OCI-LY1 (cell line): ENCODE results near the gene PACC1.

Experiments
- H2AFZ ChIP-seq: fragments of 200-600 bp; sonication (generic), shearing (Covaris generic); 2 replicates; pipeline ENCODE4 v1.6.0; 2014; ENCODE audit warnings: antibody characterized with exemption, mild to moderate bottlenecking, low read length
- H3F3A ChIP-seq: fragments of 200-600 bp; sonication (generic), shearing (Covaris generic); 2 replicates; pipeline ENCODE4 v1.6.0; 2014; ENCODE audit warnings: mild to moderate bottlenecking, antibody characterized with exemption, low read length, moderate library complexity; ENCODE audit not compliant: insufficient read depth
- H3K27ac ChIP-seq: fragments of 200-600 bp; sonication (generic); 2 replicates; pipeline ENCODE4 v1.5.1; 2014; ENCODE audit warnings: low read length, mixed run types, mild to moderate bottlenecking, low read depth; ENCODE audit not compliant: poor library complexity, severe bottlenecking
- H3K27me3 ChIP-seq: fragments of 200-600 bp; sonication (generic); 2 replicates; pipeline ENCODE4 v1.6.0; 2014; ENCODE audit warnings: antibody characterized with exemption, mild to moderate bottlenecking, low read length, moderate library complexity; ENCODE audit not compliant: insufficient read depth
- H3K36me3 ChIP-seq: fragments of 200-600 bp; sonication (generic); 2 replicates; pipeline ENCODE4 v1.6.1; 2014; ENCODE audit warnings: mild to moderate bottlenecking, antibody characterized with exemption, low read length, moderate library complexity, mixed read lengths; ENCODE audit not compliant: insufficient read depth
- H3K4me1 ChIP-seq: fragments of 200-600 bp; sonication (generic); 2 replicates; pipeline ENCODE4 v1.5.1; 2014; ENCODE audit warnings: mild to moderate bottlenecking, low read length, moderate library complexity; ENCODE audit not compliant: insufficient read depth, severe bottlenecking
- H3K4me2 ChIP-seq: fragments of 200-600 bp; sonication (generic), shearing (Covaris generic); 2 replicates; pipeline ENCODE4 v1.6.1; 2014; ENCODE audit warnings: low read length
- H3K4me3 ChIP-seq: fragments of 200-600 bp; sonication (generic); 2 replicates; pipeline ENCODE4 v1.5.1; 2014; ENCODE audit warnings: low read length, low read depth, mild to moderate bottlenecking, mixed read lengths; ENCODE audit not compliant: poor library complexity, severe bottlenecking
- H3K79me2 ChIP-seq: fragments of 200-600 bp; shearing (Covaris generic); 2 replicates; pipeline ENCODE4 v1.6.1; 2016; ENCODE audit warnings: mixed run types, low read length, mixed read lengths; ENCODE audit not compliant: insufficient read depth
- H3K9ac ChIP-seq: fragments of 200-600 bp; sonication (generic), shearing (Covaris generic); 2 replicates; pipeline ENCODE4 v1.6.1; 2014; ENCODE audit warnings: mild to moderate bottlenecking, low read length, mixed read lengths
- H3K9me2 ChIP-seq: fragments of 200-600 bp; sonication (generic), shearing (Covaris generic); 2 replicates; pipeline ENCODE4 v1.6.1; 2014; ENCODE audit warnings: low read depth, mild to moderate bottlenecking, low read length, mixed read lengths
- H3K9me3 ChIP-seq: fragments of 200-600 bp; shearing (Covaris generic); 2 replicates; pipeline ENCODE4 v1.6.1; 2014; ENCODE audit warnings: low read length, mixed read lengths
- H4K20me1 ChIP-seq: fragments of 200-600 bp; sonication (generic), shearing (Covaris generic); 2 replicates; pipeline ENCODE4 v1.6.0; 2016; ENCODE audit warnings: mild to moderate bottlenecking, low read length; ENCODE audit not compliant: insufficient read depth
- CTCF ChIP-seq: fragments of 200-600 bp; sonication (generic), shearing (Covaris generic); IDR thresholded peaks from 2 replicates; pipeline ENCODE4 v1.5.1; 2017; ENCODE audit warnings: mild to moderate bottlenecking, antibody characterized with exemption, low read length, moderate library complexity, mixed read lengths
- EZH2 ChIP-seq: fragments of 200-600 bp; sonication (generic), shearing (Covaris generic); IDR thresholded peaks from 2 replicates; pipeline ENCODE4 v1.8.0; 2017; ENCODE audit warnings: borderline replicate concordance, mixed run types, mild to moderate bottlenecking, antibody characterized with exemption, low read length, moderate library complexity, mixed read lengths

Gene PACC1

DNA sequence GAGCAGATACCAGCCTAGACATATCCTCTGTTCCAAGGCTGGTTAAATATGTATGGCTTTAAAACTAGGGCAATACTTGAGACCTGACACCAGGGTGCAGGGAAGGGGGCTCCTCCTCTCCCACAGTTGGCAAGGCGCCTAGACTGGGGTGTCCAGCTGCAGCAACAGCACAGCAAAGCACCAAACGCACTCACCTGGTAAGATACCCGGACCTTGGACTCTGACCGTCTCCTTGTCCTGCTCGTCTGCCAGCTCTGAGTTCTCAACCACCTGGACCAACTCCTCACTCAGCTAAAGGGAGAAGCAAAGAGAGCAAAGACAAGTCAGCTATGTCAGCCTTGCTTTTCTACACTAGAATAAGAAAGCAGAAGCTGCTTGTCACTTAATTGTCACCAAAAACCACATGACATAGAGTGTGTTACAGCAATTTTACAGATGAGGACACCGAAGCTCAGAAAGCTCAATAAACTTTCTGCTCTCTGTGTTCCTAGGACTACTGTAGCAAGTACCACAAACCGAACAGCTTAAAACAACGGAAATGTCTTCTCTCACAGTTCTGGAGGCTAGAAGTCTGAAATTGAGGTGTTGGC is 4.4 kb downstream of the PACC1 start:
- H3K27ac ChIP-seq = no peak overlapping the region
- no peak overlapping the region for H3K4me3 ChIP-seq
- no peaks in the 10 kb centered on the region for H3F3A ChIP-seq
- no peak overlapping the region for H3K9ac ChIP-seq
- peaks cover 55% of the 10 kb centered on the region for H3K36me3 ChIP-seq
- H3K4me2 ChIP-seq = no peak overlapping the region
- H3K4me1 ChIP-seq = peaks cover 27% of the 10 kb centered on the region
- TF ChIP-seq CTCF = no peak
- no peak for TF ChIP-seq EZH2
- H3K9me3 ChIP-seq = no peaks in the 10 kb centered on the region
- no peaks in the 10 kb centered on the region for H3K27me3 ChIP-seq
- H4K20me1 ChIP-seq = no peaks in the 10 kb centered on the region
- H2AFZ ChIP-seq = no peak overlapping the region
- H3K9me2 ChIP-seq = no peaks in the 10 kb centered on the region
- no peaks in the 10 kb centered on the region for H3K79me2 ChIP-seq

GRCh38 chr1:212402666-212403321 is 11.9 kb downstream of the PACC1 start:
- Histone ChIP-seq H3K36me3 (peaks cover 58% of the 10 kb centered on the region), H3F3A (no peaks in the 10 kb centered on the region), H3K4me2 (no peak overlapping the region), H3K27ac (no peak overlapping the region), H3K4me1 (no peaks in the 10 kb centered on the region), H3K27me3 (no peaks in the 10 kb centered on the region), H3K9ac (no peak overlapping the region), H4K20me1 (no peaks in the 10 kb centered on the region), H3K9me2 (no peaks in the 10 kb centered on the region), H3K4me3 (no peak overlapping the region), H3K9me3 (peaks cover 2% of the 10 kb centered on the region; the same call in 1 of the 2 replicates), H2AFZ (no peak overlapping the region), H3K79me2 (no peaks in the 10 kb centered on the region)
- no peak for TF ChIP-seq EZH2
- TF ChIP-seq CTCF = no peak

DNA sequence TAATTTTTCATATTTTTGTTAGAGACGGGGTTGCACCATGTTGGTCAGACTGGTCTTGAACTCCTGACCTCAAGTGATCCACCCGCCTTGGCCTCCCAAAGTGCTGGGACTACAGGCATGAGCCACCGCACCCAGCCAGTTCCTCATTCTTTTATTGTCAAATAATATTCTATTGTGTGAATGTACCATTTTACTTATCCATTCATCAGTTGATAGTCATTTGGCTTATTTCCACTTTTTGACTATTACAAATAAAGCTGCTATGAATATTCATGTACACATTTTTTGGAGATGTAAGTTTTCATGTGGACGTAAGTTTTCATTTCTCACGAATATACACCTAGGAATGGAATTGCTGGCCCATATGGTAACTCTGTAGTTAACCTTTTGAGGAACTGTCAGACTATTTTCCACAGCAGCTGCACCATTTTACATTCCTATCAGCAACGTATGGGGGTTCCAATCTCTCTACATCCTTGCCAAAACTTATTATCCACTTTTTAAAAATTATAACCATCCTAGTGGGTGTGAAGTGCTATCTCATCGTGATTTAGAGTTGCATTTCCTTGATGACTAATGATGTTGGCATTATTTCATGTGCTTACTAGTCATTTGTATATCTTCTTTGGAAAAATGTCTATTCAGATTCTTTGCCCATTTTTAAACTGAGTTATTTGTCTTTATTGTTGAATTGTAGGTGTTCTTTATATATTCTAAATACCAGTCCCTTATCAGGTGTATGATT is 12.7 kb downstream of the PACC1 start:
- H3K9me3 ChIP-seq = peaks cover 9% of the 10 kb centered on the region
- H3K4me1 ChIP-seq = no peaks in the 10 kb centered on the region
- no peak overlapping the region for H2AFZ ChIP-seq
- H3K4me3 ChIP-seq = no peak overlapping the region
- no peak overlapping the region for H3K27ac ChIP-seq
- no peak overlapping the region for H3K9ac ChIP-seq
- no peaks in the 10 kb centered on the region for H4K20me1 ChIP-seq
- H3K36me3 ChIP-seq = peaks cover 58% of the 10 kb centered on the region
- no peak overlapping the region for H3K4me2 ChIP-seq
- no peaks in the 10 kb centered on the region for H3K9me2 ChIP-seq
- H3F3A ChIP-seq = no peaks in the 10 kb centered on the region
- H3K27me3 ChIP-seq = no peaks in the 10 kb centered on the region
- no peaks in the 10 kb centered on the region for H3K79me2 ChIP-seq
- TF ChIP-seq EZH2 (no peak), CTCF (no peak)
